GM19035 (cell line): ENCODE data around the gene SUGP1.
"Not testable (repeated sequence)": the region's sequence is repeated elsewhere in the genome, so short reads cannot be mapped to it uniquely, and the experiment has no call there.

ENCODE experiments used
- ATAC-seq: cut with Tn5 transposase; IDR thresholded peaks from one replicate; pipeline ENCODE4 v1.9.1; 2021; ENCODE audit not compliant: unreplicated experiment

The SUGP1 gene

DNA sequence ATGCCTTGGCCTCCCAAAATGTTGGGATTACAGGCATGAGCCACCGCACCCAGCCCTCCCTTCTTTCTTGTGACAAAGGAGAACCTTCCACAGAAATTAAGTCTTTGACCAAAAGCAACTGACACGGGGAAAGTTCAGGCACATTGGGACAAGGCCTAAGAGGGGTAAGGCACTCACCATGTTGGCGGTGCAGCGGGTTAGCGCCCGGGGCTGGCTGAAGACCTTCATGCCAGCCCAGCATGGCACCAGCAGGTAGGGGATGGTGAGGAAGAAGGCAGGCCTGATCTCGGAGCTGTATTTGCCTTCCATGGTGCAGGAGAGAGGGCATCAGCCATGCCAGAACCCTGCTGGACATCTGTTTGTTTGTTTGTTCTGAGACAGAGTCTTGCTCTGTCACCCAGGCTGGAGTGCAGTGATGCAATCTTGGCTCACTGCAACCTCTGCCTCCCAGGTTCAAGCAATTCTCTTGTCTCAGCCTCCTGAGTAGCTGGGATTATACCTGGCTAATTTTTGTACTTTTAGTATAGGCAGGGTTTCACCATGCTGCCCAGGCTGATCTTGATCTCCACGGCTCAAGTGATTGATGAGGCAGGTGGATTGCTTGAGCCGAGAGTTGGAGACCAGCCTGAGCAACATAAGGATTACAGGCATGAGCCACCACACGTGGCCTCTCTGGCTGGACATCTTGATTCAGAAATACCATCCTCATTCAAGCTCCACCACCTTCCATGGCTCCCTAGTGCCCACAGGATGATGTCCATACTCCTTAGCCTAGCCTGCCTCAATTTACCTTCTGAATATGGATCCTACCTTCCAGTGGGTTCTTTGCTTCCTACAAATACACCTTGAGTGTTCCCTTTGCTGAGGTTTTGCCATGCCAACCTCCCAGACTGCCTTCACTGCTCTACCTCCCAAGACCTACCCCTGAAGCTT lies 51.6 kb downstream of the SUGP1 start:
- no peak for ATAC-seq

DNA sequence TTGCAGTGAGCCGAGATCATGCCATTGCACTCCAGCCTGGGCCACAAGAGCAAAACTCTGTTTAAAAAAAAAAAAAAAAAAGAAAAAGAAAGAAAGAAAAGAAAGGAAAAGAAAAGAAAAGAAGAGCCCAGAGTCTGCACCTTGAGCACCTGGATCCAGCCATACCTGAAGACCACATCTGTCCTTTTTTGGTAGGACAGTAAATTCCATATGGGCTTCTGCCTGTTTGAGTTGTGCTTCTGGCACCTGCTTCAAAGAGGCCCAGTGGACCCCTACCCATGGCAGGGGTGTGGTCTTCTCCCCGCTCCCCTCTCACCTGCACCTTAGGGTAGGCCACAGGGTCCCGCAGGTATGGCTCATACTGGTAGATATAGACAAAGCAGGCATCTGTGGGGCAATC lies 53.0 kb downstream of the SUGP1 start:
- no peak for ATAC-seq

DNA sequence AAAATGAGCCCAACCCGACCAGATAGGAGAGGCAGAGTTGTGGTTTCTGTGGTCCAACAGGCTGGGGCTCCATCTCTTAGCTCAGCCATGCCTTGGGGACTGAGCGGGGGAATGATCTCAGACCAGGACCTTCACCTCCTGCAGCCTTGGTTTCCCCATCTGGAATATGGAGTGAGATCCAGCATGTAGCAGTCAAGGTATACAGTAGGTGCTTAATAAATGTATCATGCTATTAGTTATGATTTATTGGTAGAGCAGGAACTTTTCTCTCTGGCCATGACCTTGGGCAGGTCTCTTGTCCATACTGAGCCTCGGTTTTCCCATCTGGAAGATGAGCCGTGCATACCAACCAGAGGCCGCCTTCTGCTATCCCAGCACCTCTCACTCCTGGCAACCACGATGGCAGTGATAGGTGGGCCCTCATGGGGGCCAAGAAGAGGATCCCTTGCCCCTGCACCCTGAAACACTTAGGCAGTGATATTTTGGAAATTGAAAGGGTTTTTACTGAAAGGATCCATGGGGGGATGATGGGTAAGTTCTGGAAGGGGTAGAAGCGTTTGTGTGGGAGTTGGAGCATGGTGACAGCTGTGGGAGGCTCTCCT lies 56.3 kb downstream of the SUGP1 start:
- ATAC-seq: no peak

DNA sequence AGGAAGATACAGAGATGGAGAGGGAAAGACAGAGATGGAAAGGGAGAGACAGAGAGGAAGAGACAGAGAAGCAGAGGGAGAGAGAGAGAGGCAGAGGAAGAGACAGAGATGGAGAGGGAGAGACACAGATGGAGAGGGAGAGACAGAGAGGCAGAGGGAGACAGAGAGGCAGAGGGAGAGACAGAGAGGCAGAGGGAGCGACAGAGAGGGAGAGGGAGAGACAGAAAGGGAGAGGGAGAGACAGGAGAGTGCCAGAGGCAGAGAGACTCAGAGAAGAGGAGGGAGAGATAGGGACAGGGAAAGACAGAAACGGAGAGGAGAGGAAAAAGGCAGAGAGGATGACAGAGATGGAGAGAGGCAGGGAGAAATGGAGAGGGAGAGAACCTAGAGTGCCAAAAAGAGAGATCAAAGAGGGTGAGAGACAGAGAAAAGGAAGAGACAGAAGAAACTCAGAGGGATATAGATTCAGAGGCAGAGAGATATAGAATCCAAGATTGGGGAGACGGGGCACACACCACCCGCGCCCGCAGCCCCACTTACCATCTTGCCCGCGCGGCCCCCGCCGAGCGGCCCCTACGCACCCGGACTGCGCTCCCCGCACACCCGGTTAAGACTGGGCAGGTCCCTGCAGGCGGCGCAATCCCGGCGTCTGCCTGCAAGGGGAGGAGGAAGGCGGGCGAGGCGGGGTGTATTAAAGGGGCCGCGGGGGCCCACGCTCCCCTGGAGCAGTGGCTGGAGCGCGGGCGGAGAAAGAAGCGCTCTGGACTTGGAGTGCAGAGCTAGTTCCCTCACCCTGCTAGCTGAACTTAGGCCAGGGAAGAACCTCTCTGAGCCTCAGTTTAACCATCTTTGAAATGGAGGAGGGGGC lies 57.9 kb downstream of the SUGP1 start:
- ATAC-seq: no peak

DNA sequence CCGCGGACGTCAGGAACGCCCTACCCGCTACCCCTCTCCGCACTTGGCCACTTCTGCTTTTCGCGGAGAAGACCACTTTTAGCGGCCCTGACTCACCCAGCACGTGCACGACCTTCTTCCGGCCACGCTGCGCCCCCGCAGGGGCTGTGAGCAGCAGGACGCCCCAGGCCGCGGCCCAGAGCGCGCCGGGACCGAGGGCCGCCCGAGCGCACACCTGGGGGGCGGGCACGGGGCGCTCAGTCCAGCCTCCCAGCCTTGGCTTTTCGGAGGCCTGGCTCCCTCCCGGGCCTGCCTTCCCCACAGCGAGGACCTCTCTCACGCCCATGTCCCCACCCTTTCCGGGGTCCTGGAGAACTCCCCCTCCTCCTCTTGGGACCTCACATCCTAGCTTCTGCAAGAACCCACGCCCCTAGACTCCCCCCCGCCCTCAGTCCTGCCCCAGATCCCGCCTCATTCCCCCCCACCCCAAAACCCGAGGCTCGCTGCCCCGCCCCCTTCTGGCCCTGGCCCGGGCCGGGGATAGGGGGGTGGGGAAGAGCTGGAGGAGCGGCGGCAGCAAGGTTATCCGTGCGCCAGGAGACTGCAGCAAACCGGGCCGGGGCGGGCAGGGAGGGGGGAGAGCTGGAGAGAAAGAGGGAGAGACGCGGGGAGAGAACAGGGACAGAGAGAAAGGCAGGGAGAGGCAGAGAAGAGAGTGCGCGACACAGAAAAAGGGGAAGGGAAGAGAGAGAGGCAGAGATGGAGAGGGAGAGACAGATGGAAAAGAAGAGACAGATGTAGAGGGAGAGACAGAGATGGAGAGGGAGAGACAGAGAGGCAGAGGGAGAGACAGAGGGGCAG lies 58.7 kb downstream of the SUGP1 start:
- ATAC-seq: no peak

DNA sequence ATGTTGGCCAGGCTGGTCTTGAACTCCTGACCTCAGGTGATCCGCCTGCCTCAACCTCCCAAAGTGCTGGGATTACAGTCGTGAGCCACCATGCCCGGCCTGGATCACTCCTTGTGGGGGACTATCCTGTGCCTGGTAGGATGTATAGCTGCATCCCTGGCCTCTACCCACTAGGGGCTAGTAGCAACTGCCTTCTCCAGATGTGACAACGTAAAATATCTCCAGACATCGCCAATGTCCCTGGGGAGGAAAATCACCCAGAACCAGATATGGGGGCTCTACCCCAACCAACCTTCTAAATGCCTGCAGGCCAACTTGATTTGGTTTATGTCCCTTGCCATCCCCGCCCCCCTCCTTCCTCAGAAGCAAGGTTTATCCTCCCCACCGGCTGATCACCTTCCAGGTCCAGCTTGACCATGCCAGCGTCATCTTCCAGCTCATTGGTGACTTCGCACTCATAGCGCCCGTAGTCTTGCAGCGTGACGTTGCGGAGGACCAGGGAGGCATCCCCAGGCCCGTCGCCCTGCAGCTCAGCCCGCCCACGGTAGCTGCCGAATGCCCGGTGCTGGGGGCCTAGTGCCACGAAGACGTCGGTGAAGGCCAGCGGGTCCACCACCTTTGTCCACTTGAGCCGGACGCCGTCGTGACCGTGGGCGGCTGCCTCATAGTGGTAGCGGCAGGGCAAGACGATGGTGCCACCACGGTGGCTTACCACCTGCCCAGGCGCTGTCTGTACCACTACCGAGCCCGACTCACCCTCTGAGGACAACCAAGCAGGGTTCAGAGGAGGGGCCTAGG lies 59.7 kb downstream of the SUGP1 start:
- no peak for ATAC-seq

DNA sequence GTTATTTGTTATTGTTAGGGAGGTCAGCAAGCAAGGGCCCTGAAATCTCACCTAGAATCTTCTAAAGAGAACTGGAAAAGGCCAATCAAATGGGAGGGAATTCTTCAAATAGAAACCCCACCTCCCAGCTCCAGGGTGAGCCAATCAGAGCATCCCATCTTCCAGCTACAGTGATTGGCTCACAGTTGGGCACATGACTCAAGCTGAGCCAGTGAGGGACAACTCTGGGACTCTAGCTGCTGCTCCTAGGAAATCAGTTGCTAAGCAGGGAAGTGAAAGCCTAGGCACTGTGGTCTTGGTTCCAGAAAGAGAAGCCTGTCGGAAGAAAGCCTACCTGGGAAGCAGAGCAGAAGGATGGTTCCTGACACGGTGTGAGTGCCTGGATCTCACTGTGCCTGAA lies 60.6 kb downstream of the SUGP1 start:
- ATAC-seq: no peak

DNA sequence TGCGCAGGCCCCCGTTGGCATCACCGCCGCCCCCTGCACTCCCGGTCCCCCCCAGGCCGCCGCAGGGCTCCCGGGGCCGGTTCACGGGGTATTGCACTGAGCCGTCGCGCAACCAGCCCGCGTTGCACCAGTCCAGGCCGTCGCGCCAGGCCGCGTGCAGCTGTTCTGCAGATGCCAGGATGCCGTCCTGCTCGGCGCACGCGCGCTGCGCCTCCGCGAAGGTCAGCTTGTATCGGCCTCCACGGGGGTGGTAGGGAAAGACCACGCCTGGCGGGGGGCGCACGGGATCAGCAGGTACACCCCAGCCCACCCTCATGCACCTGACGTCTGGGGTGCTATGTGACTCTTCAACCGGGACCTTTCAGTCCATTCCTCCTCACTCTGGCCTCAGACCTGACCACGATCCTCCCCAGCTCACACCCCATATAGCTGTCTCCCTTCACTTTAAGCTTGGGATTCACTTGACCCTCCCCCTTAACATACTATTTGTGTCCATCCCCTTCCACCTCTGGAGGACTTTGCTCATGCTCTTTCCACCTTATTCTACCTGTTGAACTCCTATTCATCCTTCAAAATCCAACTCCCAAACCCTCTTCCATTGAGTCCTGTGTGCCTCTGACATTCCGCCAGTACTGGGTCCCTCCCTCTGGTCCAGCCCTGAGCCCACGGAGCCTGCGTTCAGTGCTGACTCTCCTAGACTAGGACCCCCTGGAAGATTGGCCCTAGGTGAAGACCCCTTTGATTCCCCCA lies 61.5 kb downstream of the SUGP1 start:
- no peak for ATAC-seq

DNA sequence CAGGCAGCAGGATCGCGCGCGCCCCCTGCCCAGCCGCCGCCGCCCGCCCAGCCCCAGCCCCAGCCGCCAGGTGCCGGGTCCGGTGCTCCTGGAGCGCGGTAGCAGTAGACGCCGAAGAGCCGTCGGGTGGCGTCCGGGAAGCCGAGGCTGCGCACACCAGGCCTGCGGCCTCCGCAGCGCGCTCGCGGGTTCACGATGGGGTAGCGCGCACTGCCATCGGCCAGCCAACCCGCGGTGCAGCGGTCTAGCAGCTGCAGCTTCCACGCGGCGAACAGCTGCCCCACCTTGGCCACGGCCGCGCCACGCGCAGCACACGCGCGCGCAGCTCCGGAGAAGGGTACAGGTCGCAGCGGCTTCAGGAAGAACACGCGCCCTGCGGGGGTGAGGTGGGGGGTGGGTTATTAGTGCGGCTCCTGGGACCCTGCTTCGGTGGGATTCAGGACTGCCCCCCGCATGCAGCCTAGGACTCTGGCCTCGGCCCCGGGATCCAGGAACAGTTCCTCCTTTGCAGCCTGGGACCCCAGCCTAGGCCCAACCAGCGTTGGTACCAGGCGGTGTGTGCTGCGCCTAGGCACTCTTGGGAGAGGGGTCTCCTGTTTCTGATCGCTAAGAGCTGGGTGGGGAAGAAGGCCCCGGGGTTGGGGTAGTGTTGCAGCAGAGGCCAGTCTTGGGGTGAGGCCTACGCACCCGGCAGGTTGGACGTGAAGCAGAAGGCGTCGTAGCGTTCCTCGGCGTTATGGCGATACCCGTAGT lies 62.3 kb downstream of the SUGP1 start:
- ATAC-seq: no peak

DNA sequence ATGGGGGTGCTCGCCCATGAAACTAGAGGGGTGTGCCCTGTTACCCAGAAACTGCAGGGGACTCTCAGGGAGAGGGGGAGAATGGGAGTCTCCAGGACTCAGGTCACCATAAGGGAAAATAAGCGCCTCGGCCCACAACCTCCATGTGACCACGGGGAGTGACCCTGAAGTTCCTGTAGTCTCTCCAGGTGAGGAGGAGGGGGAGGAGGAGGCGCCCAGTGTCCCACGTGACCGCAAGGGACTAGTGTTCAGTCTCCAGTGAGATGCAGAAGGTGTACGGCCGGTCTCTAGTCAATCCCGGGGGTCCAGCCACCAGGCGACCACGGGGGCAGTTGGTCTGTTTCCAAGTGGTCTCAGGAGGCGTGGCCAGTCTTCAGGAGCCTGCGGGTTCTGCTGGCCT lies 63.2 kb downstream of the SUGP1 start:
- ATAC-seq: no peak

DNA sequence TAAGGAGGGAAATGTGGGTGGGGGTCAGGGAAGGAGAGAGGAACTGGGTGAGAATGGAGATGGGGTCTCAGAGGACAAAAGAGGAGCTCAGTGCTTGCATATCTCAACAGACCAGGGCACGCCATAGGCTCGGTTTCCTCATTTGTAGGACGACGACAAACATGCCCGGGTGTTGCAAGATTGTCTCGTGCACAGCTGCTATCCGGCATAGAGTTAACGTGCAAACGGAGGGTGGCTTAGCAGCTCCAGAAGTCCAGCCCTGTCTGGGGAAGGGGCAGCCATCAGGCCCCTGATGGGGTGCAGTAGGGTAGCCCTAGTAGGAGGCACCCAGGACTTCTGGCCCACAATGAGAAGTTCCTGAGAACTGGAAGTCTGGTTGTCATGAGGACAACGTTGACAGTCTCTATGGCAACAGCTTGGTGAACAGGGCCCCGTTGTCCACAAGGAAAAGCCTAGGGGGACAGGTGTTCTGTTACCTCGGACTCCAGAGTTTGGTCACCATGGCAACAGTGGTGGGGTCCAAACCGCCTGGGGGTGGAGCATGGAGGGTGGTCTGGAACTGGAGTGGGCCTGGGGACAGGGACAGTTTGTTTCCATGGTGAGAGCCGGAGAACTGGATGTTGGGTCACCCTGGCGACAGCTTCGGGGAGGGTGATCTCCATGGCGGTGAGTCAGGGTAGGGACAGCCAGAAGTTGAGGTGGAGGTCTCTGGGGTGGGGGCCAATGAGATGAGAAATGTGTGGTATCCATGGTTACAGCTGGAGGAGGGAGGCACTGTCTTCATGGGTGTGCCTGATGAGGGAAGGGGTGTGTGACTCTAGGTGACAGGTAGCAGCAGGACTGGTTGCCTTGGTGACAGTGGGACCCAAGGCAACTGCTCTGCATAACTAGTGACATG lies 64.0 kb downstream of the SUGP1 start:
- no peak for ATAC-seq

DNA sequence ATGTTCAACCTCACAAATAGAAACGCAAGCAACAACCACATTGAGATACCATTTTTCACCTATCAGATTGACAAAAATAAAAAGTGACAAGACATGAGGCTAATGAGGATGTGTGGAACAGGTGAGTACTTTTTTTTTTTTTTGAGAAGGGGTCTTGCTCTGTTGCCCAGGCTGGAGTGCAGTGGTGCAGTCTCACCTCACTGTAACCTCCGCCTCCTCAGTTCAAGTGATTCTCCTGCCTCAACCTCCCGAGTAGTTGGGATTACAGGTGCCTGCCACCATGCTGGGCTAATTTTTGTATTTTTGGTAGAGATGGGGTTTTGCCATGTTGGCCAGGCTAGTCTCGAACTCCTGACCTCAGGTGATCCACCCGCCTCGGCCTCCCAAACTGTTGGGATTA lies 66.9 kb downstream of the SUGP1 start:
- not testable (repeated sequence) for ATAC-seq

DNA sequence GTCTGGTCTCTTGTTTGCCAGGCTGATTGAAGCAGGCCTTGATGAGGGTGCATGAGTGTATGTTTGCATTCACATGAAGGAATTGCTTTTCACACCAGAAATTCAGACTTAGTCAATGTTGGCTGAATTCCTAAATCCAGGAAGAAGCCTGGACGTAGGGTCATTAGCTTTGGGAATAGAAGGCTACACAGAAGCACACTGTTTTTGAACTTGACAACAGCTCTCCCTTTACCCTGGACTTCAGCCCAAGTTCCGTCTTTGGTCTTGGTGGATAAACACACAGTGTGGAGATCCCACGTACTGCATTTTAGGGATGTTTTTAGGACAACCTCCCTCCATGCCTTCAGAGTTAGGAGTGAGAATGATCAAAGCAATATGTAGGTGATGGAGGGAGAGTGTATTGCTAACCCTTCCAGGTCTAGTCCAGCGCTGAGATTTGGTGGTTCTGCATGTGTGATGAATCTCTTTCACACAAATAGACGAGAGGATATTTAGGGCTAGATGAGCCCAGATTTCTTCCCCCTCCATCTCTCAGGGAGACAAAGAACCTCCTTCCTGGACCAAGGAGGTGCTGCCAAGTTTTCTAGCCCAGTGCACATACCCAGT lies 70.0 kb downstream of the SUGP1 start:
- no peak for ATAC-seq

DNA sequence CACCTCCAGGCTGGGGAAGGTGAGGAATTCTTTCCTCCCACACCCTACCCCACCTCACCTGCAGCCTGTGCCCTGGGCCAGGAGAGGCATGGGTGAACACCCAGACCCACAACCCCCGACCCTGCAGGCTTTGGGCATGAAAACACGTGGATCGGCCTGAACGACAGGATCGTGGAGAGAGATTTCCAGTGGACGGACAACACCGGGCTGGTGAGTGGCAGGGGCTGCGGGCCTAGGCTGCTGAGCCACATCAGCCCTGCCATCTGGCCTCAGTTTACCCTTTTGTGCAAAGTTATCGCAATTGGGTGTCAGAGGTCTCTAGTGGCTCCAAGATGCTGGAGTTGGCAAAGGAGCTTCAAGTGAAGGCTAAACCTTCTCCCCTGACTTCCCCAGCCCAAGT lies 79.8 kb downstream of the SUGP1 start:
- ATAC-seq: no peak

DNA sequence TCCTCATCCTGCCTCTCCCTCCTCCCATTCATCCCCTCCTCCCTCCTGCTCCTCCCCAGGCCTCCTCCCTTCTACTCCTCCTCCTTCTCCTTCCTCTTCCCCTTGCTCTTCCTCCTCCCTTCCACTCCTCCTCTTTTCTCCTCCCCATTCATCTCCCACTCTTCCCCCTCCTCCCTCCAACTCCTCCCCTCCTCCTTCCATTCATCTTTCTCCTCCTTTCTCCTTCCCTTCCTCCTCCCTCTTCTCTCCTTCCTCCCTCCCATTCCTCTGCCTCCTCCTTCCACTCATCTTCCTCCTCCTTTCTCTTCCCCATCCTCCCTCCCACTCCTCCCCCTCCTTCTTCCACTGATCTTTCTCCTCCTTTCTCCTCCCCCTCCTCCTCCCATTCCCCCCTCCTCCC lies 80.6 kb downstream of the SUGP1 start:
- no peak for ATAC-seq

DNA sequence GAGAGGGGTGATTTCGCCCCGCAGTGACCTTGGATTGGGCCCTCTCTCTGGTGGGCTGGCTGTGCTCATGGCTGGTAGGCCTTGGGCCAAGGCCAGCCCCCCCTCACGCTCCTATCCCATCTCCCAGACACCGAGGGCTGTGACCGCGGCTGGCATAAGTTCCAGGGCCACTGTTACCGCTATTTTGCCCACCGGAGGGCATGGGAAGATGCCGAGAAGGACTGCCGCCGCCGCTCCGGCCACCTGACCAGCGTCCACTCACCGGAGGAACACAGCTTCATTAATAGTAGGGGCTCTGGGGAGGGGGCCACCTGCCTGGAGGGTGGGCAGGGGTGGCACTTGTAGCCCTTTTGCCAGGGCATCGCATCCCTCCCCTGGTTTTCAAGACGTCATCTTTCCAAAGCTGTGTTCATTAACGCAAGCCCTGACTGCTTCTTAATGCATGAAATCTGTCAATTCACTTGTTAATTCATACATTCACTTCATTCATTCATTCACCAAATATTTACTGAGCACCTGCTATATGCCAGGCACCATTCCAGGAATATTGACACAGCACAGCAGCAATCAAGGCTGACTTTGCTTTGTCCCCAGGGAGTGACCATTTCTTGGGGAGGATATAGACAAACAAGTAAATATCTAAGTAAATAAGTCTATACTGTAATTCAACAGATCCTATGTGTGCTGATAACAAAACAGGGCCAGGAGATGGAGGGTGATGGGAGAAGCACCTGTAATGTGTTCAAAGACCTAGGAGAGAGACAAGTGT lies 82.0 kb downstream of the SUGP1 start:
- ATAC-seq: no peak
